Activated CD4-positive, alpha-beta T cell treated with anti-CD3 and anti-CD28 coated beads for 48 hours (primary cell): ENCODE data around the gene KAT5.
A peak's percentile ranks its signal among the peaks of the same experiment; 100 is the strongest.
"Not testable (repeated sequence)": the region's sequence is repeated elsewhere in the genome, so short reads cannot be mapped to it uniquely, and the experiment has no call there.

ENCODE experiments used
- DNase-seq: peaks from one replicate; pipeline ENCODE4 v3.0.0-alpha.2; 2020

Gene KAT5

GRCh38 chr11:65711785-65712632, at the start of gene KAT5:
KAT5 (plus strand) TSS chr11:65712252; CDS start chr11:65712268, 16 bp downstream.
- peak; percentile 99 for DNase-seq

GRCh38 chr11:65662799-65663638, 49.0 kb upstream of the KAT5 start, which contains the start of gene RELA:
RELA (minus strand) TSS chr11:65662916; CDS start chr11:65662832, 84 bp downstream.
- DNase-seq, result peak; percentile 93

- DNase-seq, result peak; percentile 68
These were observed 48.3 kb upstream of the KAT5 start for GRCh38 chr11:65663639-65664200.

- DNase-seq, result no peak
These were observed 39.7 kb upstream of the KAT5 start for GRCh38 chr11:65672180-65672860.

GRCh38 chr11:65672982-65673381, 39.1 kb upstream of the KAT5 start:
- no peak for DNase-seq

- DNase-seq, result no peak
These were observed 31.8 kb upstream of the KAT5 start for GRCh38 chr11:65680192-65680743.

- not testable (repeated sequence) for DNase-seq
These were observed 28.6 kb upstream of the KAT5 start for GRCh38 chr11:65683480-65683879.

GRCh38 chr11:65685981-65686380, 26.1 kb upstream of the KAT5 start:
- no peak for DNase-seq

GRCh38 chr11:65691847-65692246, 20.2 kb upstream of the KAT5 start:
- DNase-seq, result not testable (repeated sequence)

- no peak for DNase-seq
These were observed 19.7 kb upstream of the KAT5 start for GRCh38 chr11:65692367-65692766.

- no peak for DNase-seq
These were observed 16.4 kb upstream of the KAT5 start for GRCh38 chr11:65695459-65696241.

- no peak for DNase-seq
These were observed 15.1 kb upstream of the KAT5 start for GRCh38 chr11:65696802-65697552.

GRCh38 chr11:65698205-65698604, 13.8 kb upstream of the KAT5 start:
- no peak for DNase-seq

GRCh38 chr11:65699306-65699705, 12.7 kb upstream of the KAT5 start:
- DNase-seq, result no peak

- no peak for DNase-seq
These were observed 11.7 kb upstream of the KAT5 start for GRCh38 chr11:65700399-65700798.

- no peak for DNase-seq
These were observed 10.4 kb upstream of the KAT5 start for GRCh38 chr11:65701686-65702085.

GRCh38 chr11:65703846-65704245, 8.2 kb upstream of the KAT5 start:
- DNase-seq, result no peak

GRCh38 chr11:65706303-65706763, 5.7 kb upstream of the KAT5 start:
- DNase-seq, result peak; percentile 88

- DNase-seq, result not testable (repeated sequence)
These were observed 5.0 kb upstream of the KAT5 start for GRCh38 chr11:65707002-65707401.

GRCh38 chr11:65708451-65708850, 3.6 kb upstream of the KAT5 start:
- no peak for DNase-seq

GRCh38 chr11:65709661-65710060, 2.4 kb upstream of the KAT5 start:
- DNase-seq, result no peak
